Kidney (tissue), 14 donors: ENCODE data around the gene APC2. TPM values are rescaled to one million over a fixed set of nuclear protein-coding genes. Genes with fewer than 3 reads are reported as not detected.
A peak's percentile ranks its signal among the peaks of the same experiment; 100 is the strongest.

Experiments
- DNase-seq, 5 donors: peaks; one replicate each; pipeline ENCODE4 v3.0.0-alpha.2; 2013 to 2020
- FAIRE-seq: peaks from 2 replicates; lab custom pipeline; 2012; peaks lifted over from hg19 to GRCh38; lab: Jason Lieb, UNC
- H3K27ac ChIP-seq, 2 donors: one replicate each; pipeline ENCODE4 v1.7.0; 2013; ENCODE audit warnings: low read depth in 2 of 2, low read length in 2 of 2, inconsistent platforms in 1 of 2
- H3K27me3 ChIP-seq: one replicate; pipeline ENCODE4 v1.7.1; 2013; ENCODE audit warnings: low read length, inconsistent platforms; ENCODE audit not compliant: control insufficient read depth, insufficient read depth
- H3K36me3 ChIP-seq, 3 donors: one replicate each; pipeline versions ENCODE4 v1.7.0 to v1.7.1; 2013; ENCODE audit warnings: low read length in 3 of 3, control low read depth in 1 of 3, inconsistent platforms in 1 of 3; ENCODE audit not compliant: insufficient read depth in 3 of 3, control insufficient read depth in 2 of 3
- H3K4me1 ChIP-seq, 3 donors: one replicate each; pipeline versions ENCODE4 v1.7.0 to v1.7.1; 2013; ENCODE audit warnings: low read length in 3 of 3, inconsistent platforms in 1 of 3, low read depth in 1 of 3; ENCODE audit not compliant: control insufficient read depth in 2 of 3, insufficient read depth in 2 of 3
- H3K4me3 ChIP-seq, 3 donors: one replicate each; pipeline versions ENCODE4 v1.7.0 to v1.8.1; 2013; ENCODE audit warnings: low read length in 3 of 3, control low read depth in 1 of 3, inconsistent platforms in 1 of 3
- H3K9ac ChIP-seq, 3 donors: one replicate each; pipeline versions ENCODE4 v1.7.0 to v1.7.1; 2013; ENCODE audit warnings: low read length in 3 of 3, control low read depth in 1 of 3, inconsistent platforms in 1 of 3
- H3K9me3 ChIP-seq, 3 donors: one replicate each; pipeline versions ENCODE4 v1.7.0 to v1.7.1; 2013; ENCODE audit warnings: low read length in 3 of 3, control low read depth in 1 of 3, inconsistent platforms in 1 of 3; ENCODE audit not compliant: control insufficient read depth in 2 of 3, insufficient read depth in 1 of 3
- intact Hi-C: fragments of 100-400 bp; cut with DNase I; formaldehyde crosslinking; loops from one replicate; pipeline ENCODE4 v1.11.1; 2022
- polyA plus RNA-seq: library from polyadenylated mRNA; stranded (reverse); fragments of 350-450 nt; fragmentation: Illumina TruSeq; extraction: RNeasy Lipid Tissue Mini Kit (QIAGEN cat#74804); gene quantifications from one replicate; pipeline ENCODE4 v1.2.3, GENCODE V29; 2014; ENCODE audit warnings: low read depth, low replicate concordance; ENCODE audit not compliant: insufficient read depth
- total RNA-seq: library from RNA; stranded (reverse); fragmentation: NEBNext Ultra II Directional; extraction: Animal tissue kit (Norgen Biotek cat#: 25700); gene quantifications from one replicate; pipeline ENCODE4 v1.2.1, GENCODE V29; 2021
- TF ChIP-seq, protein P1 (sequence below): IDR thresholded peaks from 3 replicates; pipeline ENCODE4 v1.5.1; 2012; ENCODE audit warnings: mild to moderate bottlenecking, moderate library complexity, borderline replicate concordance; ENCODE audit not compliant: insufficient read depth; ENCODE audit errors: extremely low read depth
- donor health status: control.
- donor health status: control.
- donor health status: control.
- donor health status: control.
- donor health status: control.
- donor health status: DM: yes; HTN: yes; CAD: no.
- donor health status: Normal renal cell carcinoma (clear cell type).

Gene APC2
- total and polyA plus RNA-seq, 2 donors from 2014 or later: 0.25 TPM; not detected in 1

GRCh38 chr19:1430246-1430645, 19.7 kb upstream of the APC2 start:
- Histone ChIP-seq H3K4me1 (peaks cover 0 to 11% (median 5%) of the 10 kb centered on the region in 3 donors), H3K36me3 (peaks cover 0 to 28% (median 12%) of the 10 kb centered on the region in 3 donors), H3K9ac (no peak overlapping the region), H3K4me3 (no peak overlapping the region), H3K27ac (no peak overlapping the region), H3K27me3 (no peaks in the 10 kb centered on the region), H3K9me3 (no peaks in the 10 kb centered on the region)
- DNase-seq: peak in 3 of 5 donors; percentile 40 to 73 (median 60)
- FAIRE-seq: no peak
- TF ChIP-seq, protein P1, sequence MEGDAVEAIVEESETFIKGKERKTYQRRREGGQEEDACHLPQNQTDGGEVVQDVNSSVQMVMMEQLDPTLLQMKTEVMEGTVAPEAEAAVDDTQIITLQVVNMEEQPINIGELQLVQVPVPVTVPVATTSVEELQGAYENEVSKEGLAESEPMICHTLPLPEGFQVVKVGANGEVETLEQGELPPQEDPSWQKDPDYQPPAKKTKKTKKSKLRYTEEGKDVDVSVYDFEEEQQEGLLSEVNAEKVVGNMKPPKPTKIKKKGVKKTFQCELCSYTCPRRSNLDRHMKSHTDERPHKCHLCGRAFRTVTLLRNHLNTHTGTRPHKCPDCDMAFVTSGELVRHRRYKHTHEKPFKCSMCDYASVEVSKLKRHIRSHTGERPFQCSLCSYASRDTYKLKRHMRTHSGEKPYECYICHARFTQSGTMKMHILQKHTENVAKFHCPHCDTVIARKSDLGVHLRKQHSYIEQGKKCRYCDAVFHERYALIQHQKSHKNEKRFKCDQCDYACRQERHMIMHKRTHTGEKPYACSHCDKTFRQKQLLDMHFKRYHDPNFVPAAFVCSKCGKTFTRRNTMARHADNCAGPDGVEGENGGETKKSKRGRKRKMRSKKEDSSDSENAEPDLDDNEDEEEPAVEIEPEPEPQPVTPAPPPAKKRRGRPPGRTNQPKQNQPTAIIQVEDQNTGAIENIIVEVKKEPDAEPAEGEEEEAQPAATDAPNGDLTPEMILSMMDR: no peak
- intact Hi-C loops: no loop called here

DNA sequence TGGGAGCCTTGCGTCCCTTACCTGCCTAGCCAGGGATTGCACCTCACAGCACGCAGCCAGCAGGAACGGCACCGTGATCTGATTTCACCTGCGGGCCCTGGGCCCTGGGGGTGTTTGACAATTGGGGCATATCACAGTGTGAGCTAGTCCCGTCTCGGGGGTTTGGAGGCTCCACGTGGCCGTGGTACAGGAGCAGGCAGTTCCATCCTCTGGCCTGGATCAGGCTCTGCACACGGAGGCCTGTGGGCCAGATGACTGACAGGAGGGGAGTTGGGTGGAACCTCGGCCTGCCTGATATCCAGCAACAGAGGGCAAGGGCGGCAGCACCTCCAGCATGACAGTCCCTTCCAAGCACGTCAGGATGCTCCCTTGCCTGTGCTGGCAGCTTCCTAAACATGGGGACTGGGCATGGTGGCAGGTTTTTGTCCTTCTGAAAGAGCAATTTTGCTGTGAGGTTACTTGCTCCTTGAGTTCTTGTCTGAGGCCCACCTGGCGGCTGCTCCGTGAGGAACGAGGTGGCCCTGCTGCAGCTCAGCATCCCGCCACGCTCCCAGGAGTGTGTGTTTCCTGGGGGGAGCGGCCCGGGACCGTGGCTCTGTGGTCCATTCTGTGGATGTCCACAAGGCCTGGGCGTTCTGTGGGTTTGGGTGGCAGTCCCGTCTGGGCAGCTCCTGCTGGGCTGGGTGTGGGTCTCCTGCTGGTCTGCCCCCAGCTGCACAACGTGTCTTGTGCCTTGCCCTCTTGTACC, 18.0 kb upstream of the APC2 start:
- Histone ChIP-seq H3K4me3 (no peak overlapping the region), H3K27me3 (no peaks in the 10 kb centered on the region), H3K9me3 (no peaks in the 10 kb centered on the region), H3K9ac (no peak overlapping the region), H3K36me3 (peaks cover 0 to 26% (median 15%) of the 10 kb centered on the region in 3 donors), H3K4me1 (peaks cover 0 to 2% (median 0%) of the 10 kb centered on the region in 3 donors), H3K27ac (no peak overlapping the region)
- no peak for DNase-seq
- intact Hi-C loops: no loop called here
- FAIRE-seq: no peak
- TF ChIP-seq, protein P1: no peak

DNA sequence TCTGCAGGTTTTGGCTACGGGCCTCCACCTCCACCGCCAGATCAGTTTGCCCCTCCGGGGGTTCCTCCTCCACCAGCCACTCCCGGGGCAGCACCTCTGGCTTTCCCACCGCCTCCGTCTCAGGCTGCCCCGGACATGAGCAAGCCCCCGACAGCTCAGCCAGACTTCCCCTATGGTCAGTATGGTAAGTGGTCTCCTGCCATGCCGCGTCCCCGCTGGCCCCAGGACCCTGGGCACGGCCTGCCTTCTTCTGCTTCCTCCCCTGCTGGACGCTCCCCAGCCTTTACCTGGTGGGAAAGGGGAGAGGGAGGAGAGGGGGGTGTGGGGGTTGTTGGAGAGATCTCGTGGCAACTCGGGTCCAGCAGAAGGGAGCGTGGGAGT, 17.4 kb upstream of the APC2 start:
- H3K9me3 ChIP-seq: no peaks in the 10 kb centered on the region
- H3K9ac ChIP-seq: no peak overlapping the region
- intact Hi-C loops: no loop called here
- H3K27me3 ChIP-seq: no peaks in the 10 kb centered on the region
- TF ChIP-seq, protein P1: no peak
- H3K4me3 ChIP-seq: no peak overlapping the region
- H3K36me3 ChIP-seq: peaks cover 0 to 21% (median 14%) of the 10 kb centered on the region in 3 donors
- H3K4me1 ChIP-seq: peaks cover 0 to 2% (median 0%) of the 10 kb centered on the region in 3 donors
- no peak overlapping the region for H3K27ac ChIP-seq
- FAIRE-seq: no peak
- peak in 1 of 5 donors; percentile 75 for DNase-seq
